Coronary artery (tissue), 2 donors: ENCODE data around the gene SLC22A4.

Experiments used
- DNase-seq: peaks from one replicate; pipeline ENCODE4 v3.0.0-alpha.2; 2017; ENCODE audit warnings: low spot score
- H3K27ac ChIP-seq, 2 donors: fragments of 200-600 bp; sonication (generic); one replicate each; pipeline ENCODE4 v1.5.1; 2016 to 2019
- H3K4me3 ChIP-seq: fragments of 200-600 bp; sonication (generic); 2 replicates; pipeline ENCODE4 v1.5.1; 2016; ENCODE audit warnings: mild to moderate bottlenecking, moderate library complexity
- TF ChIP-seq, protein P1 (sequence below): fragments of 200-600 bp; sonication (generic); IDR thresholded peaks from one replicate; pipeline ENCODE4 v1.5.1; 2019; ENCODE audit warnings: antibody characterized with exemption

SLC22A4 gene

DNA sequence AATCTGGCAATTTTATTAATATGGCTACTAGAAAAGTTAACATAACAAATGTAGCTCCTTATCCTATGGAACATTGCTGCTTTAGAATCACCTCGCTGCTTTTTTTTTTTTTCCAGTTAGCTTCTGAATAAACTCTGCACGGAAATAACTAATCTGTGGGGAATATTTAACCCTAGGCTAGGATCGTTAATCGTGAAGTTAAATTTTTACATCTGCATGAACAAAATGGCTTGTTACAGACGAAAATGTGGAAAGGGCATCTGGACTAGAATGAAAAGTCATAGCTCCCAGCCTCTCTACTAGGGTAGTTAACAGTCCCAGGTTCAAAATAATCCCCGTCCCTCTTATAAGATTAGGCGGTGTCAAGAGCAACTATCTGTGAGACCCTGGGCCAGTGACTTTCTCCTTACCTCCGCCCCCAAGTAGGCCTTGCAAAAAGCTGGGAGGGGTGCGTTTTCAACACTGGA is 74.8 kb downstream of the SLC22A4 start:
- Histone ChIP-seq H3K27ac (peak overlapping the region; percentile 85 to 91), H3K4me3 (peak overlapping the region; percentile 90)
- TF ChIP-seq, protein P1, sequence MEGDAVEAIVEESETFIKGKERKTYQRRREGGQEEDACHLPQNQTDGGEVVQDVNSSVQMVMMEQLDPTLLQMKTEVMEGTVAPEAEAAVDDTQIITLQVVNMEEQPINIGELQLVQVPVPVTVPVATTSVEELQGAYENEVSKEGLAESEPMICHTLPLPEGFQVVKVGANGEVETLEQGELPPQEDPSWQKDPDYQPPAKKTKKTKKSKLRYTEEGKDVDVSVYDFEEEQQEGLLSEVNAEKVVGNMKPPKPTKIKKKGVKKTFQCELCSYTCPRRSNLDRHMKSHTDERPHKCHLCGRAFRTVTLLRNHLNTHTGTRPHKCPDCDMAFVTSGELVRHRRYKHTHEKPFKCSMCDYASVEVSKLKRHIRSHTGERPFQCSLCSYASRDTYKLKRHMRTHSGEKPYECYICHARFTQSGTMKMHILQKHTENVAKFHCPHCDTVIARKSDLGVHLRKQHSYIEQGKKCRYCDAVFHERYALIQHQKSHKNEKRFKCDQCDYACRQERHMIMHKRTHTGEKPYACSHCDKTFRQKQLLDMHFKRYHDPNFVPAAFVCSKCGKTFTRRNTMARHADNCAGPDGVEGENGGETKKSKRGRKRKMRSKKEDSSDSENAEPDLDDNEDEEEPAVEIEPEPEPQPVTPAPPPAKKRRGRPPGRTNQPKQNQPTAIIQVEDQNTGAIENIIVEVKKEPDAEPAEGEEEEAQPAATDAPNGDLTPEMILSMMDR: no peak
- no peak for DNase-seq

DNA sequence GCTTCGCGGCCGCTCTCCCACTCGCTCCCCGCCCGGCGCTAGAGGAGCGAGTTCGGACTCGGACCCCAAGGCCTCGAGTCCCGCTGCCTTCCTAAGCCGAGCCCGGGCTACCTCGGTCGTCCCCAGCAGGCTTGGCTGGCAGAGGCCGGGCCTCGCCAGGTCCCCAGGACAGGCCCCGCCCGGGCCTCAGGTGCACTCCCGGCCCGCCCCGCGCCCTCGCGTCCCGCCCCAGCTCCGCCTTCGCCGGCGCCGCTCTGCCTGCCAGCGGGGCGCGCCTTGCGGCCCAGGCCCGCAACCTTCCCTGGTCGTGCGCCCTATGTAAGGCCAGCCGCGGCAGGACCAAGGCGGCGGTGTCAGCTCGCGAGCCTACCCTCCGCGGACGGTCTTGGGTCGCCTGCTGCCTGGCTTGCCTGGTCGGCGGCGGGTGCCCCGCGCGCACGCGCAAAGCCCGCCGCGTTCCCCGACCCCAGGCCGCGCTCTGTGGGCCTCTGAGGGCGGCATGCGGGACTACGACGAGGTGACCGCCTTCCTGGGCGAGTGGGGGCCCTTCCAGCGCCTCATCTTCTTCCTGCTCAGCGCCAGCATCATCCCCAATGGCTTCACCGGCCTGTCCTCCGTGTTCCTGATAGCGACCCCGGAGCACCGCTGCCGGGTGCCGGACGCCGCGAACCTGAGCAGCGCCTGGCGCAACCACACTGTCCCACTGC is 75.4 kb downstream of the SLC22A4 start, which contains the start of gene SLC22A5:
TSS of gene SLC22A5 (plus strand) at position 237 of the 707 bp plus-strand sequence. CDS start at position 500, 263 bp downstream.
- no peak for DNase-seq

DNA sequence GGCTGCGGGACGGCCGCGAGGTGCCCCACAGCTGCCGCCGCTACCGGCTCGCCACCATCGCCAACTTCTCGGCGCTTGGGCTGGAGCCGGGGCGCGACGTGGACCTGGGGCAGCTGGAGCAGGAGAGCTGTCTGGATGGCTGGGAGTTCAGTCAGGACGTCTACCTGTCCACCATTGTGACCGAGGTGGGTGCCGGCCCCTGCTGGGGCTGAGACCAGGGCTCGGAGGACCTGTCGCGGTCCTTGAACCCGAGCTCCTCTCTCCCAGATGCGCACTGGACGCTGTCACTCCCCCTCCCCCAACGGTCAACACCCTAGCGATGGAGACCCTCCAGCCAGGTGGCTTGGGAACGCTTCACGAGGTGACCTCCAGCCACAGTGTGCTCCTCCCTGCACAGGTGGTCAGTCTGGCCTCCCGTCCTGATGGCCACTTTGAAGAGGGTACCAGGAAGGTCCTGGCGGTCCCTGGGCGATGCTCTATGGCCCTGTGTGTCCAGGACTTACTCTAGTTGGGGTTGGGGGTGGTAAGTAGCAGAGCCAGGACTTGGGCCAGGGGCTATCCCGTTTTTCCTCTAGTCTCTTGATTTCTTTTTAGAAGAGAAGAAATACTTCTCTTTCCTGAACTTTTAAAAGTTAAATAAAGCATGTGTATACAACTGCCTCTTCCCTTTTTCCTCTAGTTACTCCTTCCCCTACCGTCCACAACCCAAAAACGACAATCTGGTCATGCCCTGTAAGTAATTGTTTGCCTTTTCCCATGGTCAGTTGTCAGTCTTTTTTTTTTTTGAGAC is 76.2 kb downstream of the SLC22A4 start:
- TF ChIP-seq, protein P1: no peak
- peak overlapping the region; percentile 85 to 91 for H3K27ac ChIP-seq
- no peak for DNase-seq

More for the DNA sequence above, 75.4 kb downstream of the SLC22A4 start, which contains the start of gene SLC22A5:
- Histone ChIP-seq H3K4me3 (peak within 1 kb of the TSS; percentile 90), H3K27ac (peak within 1 kb of the TSS; percentile 85 to 91)
- TF ChIP-seq, protein P1: no peak

DNA sequence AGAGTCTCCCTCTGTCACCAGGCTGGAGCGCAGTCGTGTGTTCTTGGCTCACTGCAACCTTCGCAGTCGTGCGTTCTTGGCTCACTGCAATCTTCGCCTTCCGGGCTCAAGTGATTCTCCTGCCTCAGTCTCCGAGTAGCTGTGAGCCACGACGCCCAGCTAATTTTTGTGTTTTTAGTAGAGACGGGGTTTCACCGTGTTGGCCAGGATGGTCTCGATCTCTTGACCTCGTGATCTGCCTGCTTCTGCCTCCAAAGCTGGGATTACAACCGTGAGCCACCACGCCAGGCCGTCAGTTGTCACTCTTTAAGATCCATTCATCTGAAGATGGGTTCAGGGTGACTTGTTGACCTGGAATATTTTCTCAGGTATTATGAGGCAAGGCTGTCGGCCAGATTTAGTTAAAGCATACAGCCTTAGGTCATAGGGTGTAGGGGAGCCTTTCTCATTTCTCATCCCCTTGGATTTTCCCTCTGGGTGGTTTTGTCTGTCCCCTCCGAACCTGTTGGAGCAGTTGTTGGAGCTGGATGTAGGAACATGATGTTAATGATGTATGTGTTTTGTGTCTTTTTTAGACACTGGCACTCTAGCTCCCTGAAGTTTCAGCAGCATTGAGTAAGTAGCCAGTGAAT is 76.9 kb downstream of the SLC22A4 start:
- TF ChIP-seq, protein P1: no peak
- no peak for DNase-seq
- peak overlapping the region; percentile 90 for H3K4me3 ChIP-seq
- peak overlapping the region in 1 of 2 donors; percentile 85 for H3K27ac ChIP-seq

More for the DNA sequence above, 76.2 kb downstream of the SLC22A4 start:
- H3K4me3 ChIP-seq: peak overlapping the region; percentile 90

DNA sequence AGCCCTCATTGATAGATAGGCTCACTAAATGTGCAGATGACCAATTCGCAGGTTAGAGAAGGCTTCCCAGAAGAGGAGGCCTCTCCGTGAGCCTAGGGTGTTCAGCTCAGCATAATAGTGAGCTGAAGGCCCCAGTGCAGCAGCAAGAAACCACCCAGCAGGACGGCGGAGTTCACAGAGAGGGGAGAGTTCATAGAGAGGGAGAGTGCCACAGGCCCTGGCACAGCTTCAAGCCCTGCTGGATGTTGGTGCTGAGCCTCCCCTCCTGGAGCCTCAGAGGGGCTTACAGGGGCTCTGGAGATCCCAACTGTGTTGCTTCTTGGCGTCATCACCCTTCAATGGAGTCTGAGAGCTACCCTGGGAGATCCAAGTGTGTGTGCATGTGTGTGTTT is 77.4 kb downstream of the SLC22A4 start:
- TF ChIP-seq, protein P1: no peak
- Histone ChIP-seq H3K27ac (no peak overlapping the region), H3K4me3 (no peak overlapping the region)
- no peak for DNase-seq

DNA sequence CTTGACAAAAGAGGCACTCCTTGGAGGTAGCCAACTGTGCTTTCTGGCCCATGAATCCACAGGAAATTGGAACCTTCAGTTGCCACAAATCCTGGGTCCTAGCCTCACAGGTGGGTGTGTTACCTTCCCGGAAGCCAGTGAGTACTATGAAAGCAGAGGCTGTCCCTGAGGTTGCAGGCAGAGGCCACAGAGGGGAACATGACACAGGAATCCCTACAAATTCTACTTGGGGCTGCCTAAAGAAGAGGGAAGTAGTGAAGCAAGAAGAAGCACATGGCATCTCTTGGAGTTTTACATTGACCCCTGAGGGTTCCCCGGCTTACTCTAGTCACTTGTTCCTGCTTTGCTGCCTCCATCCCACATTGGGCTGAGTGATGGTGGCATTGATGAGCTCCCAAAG is 77.9 kb downstream of the SLC22A4 start:
- TF ChIP-seq, protein P1: no peak
- peak overlapping the region in 1 of 2 donors; percentile 20 for H3K27ac ChIP-seq
- no peak overlapping the region for H3K4me3 ChIP-seq
- no peak for DNase-seq
